Heart left ventricle (tissue), 16 donors: ENCODE measurements around the gene FHL1. TPM values are rescaled to one million over a fixed set of nuclear protein-coding genes. Genes with fewer than 3 reads are reported as not detected.

Source experiments
- ATAC-seq, 4 donors: fragments of 200-7000 bp; cut with Tn5 transposase; one replicate each; pipeline ENCODE4 v1.9.1; 2020 to 2022; ENCODE audit warnings: moderate library complexity in 4 of 4, mild to moderate bottlenecking in 3 of 4, moderate number of reproducible peaks in 1 of 4
- DNase-seq, 5 donors: peaks; one replicate each; pipeline ENCODE4 v3.0.0-alpha.2; 2020
- H3K27ac ChIP-seq, 12 donors: fragments of 200-600 bp; sonication (generic) in 4 of 12; one replicate each; pipeline versions ENCODE4 v1.5.0 to v1.8.0; 2016 to 2022; ENCODE audit warnings: mild to moderate bottlenecking in 2 of 12
- H3K27me3 ChIP-seq, 9 donors: fragments of 200-600 bp; sonication (generic) in 2 of 9; one replicate each; pipeline versions ENCODE4 v1.5.1 to v1.8.0; 2016 to 2022; ENCODE audit warnings: mild to moderate bottlenecking in 3 of 9
- H3K36me3 ChIP-seq, 9 donors: fragments of 200-600 bp; sonication (generic) in 2 of 9; one replicate each; pipeline versions ENCODE4 v1.5.0 to v1.8.0; 2018 to 2022; ENCODE audit warnings: mild to moderate bottlenecking in 2 of 9
- H3K4me1 ChIP-seq, 12 donors: fragments of 200-600 bp; sonication (generic) in 4 of 12; one replicate each; pipeline versions ENCODE4 v1.5.0 to v1.8.0; 2016 to 2022; ENCODE audit warnings: mild to moderate bottlenecking in 3 of 12
- H3K4me3 ChIP-seq, 12 donors: fragments of 200-600 bp; sonication (generic) in 4 of 12; one replicate each; pipeline versions ENCODE4 v1.5.0 to v1.8.0; 2017 to 2022; ENCODE audit warnings: mild to moderate bottlenecking in 9 of 12, moderate library complexity in 4 of 12
- H3K9me3 ChIP-seq, 12 donors: fragments of 200-600 bp; sonication (generic) in 4 of 12; one replicate each; pipeline versions ENCODE4 v1.5.0 to v1.8.0; 2016 to 2022; ENCODE audit warnings: mild to moderate bottlenecking in 1 of 12
- CTCF ChIP-seq, 12 donors: fragments of 200-600 bp; sonication (generic) in 4 of 12; IDR thresholded peaks; one replicate each; pipeline versions ENCODE4 v1.5.0 to v1.8.0; 2018 to 2022; ENCODE audit warnings: antibody characterized with exemption in 12 of 12, mild to moderate bottlenecking in 5 of 12
- POLR2A ChIP-seq, 2 donors: fragments of 450-650 bp; IDR thresholded peaks; one replicate each; pipeline ENCODE4 v1.6.1; 2017; ENCODE audit warnings: antibody characterized with exemption in 2 of 2, mild to moderate bottlenecking in 2 of 2, moderate library complexity in 2 of 2
- WGBS, 4 donors: extraction: QIAGEN DNeasy Blood & Tissue Kit in 2 of 4; methylation state at CpG; one replicate each; pipeline versions ENCODE4 v1.1.5 to v1.1.7; 2013 to 2018; 5-methylcytosine and 5-hydroxymethylcytosine counted together
- intact Hi-C, 10 donors: fragments of 100-400 bp; cut with DNase I; formaldehyde crosslinking; loops; one replicate each; pipeline versions ENCODE4 v1.11.1 to v1.14.2; 2022
- polyA plus RNA-seq, 2 donors: library from polyadenylated mRNA; stranded (reverse); fragments of 200-250 nt; gene quantifications; one replicate each; pipeline ENCODE4 v1.2.3, GENCODE V29; 2013
- total RNA-seq, 9 donors: library from RNA; depleted of rRNA in 2 of 9; stranded (reverse); fragments of >200 nt in 2 of 9; fragmentation: NEBNext Ultra II Directional in 3 of 9; extraction: Animal tissue kit (Norgen Biotek cat#: 25700) in 3 of 9; gene quantifications; one replicate each; pipeline versions ENCODE4 v1.1.0 to v1.2.4, GENCODE V29; 2016 to 2023
- donor health status: ischemic (EF 13 %, LVEDD 7.1; RV severe dilation, severe dysfunction).
- donor health status: healthy with polysubstance abuse.
- donor health status: DM: no; HTN: yes; CAD: no.
- donor health status: DM: no; HTN: no; CAD: no.
- donor health status: ischemic (EF 25% LVEDD 6.9; RV normal size, moderate dysfunction).
- donor health status: ischemic (EF 25% LVEDD 5.7; RV mildly dilated, moderate dysfunction).
- donor health status: healthy.
- donor health status: DM: yes; HTN: yes; CAD: no.
- donor health status: ischemic (EF 35%, LVEDD 5.7; RV mildly dilated, moderate dysfunction).
- donor health status: nonischemic (EF 11% LVEDD 7.7; RV severe dilation, severe dysfunction).
- donor health status: DM: yes; HTN: yes; CAD: no.
- donor health status: PGD.
- donor health status: ischemic (EF 29% LVEDD 5.4; RV normal size, mild dysfunction).
- donor health status: nonischemic (EF 23%, LVEDD 6.1; RV moderate dilation, normal function).

Gene FHL1
- total and polyA plus RNA-seq, 11 donors, result 1,119 to 4,800 (median 2,127) TPM

DNA sequence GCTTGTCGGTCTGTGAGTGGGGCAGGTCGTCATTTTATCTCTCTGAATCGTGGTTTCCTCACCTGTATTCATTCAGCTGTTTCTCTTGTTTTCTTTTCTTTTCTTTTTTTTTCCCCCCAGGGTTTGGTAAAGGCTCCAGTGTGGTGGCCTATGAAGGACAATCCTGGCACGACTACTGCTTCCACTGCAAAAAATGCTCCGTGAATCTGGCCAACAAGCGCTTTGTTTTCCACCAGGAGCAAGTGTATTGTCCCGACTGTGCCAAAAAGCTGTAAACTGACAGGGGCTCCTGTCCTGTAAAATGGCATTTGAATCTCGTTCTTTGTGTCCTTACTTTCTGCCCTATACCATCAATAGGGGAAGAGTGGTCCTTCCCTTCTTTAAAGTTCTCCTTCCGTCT lies 62.4 kb downstream of the FHL1 start:
- no peak for DNase-seq
- peaks cover 0 to 54% (median 31%) of the 10 kb centered on the region in 9 donors for H3K36me3 ChIP-seq
- H3K9me3 ChIP-seq, result no peaks in the 10 kb centered on the region
- intact Hi-C loops, result loop anchor here in 8 of 10 donors (2.0 to 10.0 kb wide), 10 partner anchors 37 to 182 kb away; partner anchors contain the start of gene MAP7D3 (in 1 of the 8)
- no peak for TF ChIP-seq CTCF (IDR thresholded peaks at IDR 0.05)
- TF ChIP-seq POLR2A (IDR thresholded peaks at IDR 0.05), result no peak
- H3K4me3 ChIP-seq, result no peak overlapping the region
- H3K4me1 ChIP-seq, result peaks cover 0 to 69% (median 19%) of the 10 kb centered on the region in 12 donors
- 40 to 46% (median 41%) methylated on average over 9 of the region's 9 CpGs for WGBS, 4 donors
- H3K27me3 ChIP-seq, result peaks cover 0 to 3% (median 0%) of the 10 kb centered on the region in 9 donors
- peak overlapping the region in 9 of 12 donors; percentile 13 to 88 (median 67) for H3K27ac ChIP-seq
- no peak for ATAC-seq

- Histone ChIP-seq H3K9me3 (no peaks in the 10 kb centered on the region), H3K27me3 (peaks cover 0 to 3% (median 0%) of the 10 kb centered on the region in 9 donors), H3K4me1 (peaks cover 0 to 64% (median 18%) of the 10 kb centered on the region in 12 donors), H3K4me3 (no peak overlapping the region), H3K27ac (peak overlapping the region in 5 of 12 donors; percentile 15 to 88 (median 65)), H3K36me3 (peaks cover 0 to 54% (median 31%) of the 10 kb centered on the region in 9 donors)
- TF ChIP-seq CTCF (IDR thresholded peaks at IDR 0.05), result no peak
- TF ChIP-seq POLR2A (IDR thresholded peaks at IDR 0.05), result no peak
- intact Hi-C loops, result loop anchor here in 5 of 10 donors (2.0 to 10.0 kb wide), 4 partner anchors 42 to 183 kb away; partner anchors contain the start of gene MAP7D3 (in 1 of the 5)
- 39 to 64% (median 49%) methylated on average over 7 of the region's 7 CpGs for WGBS, 4 donors
- ATAC-seq (no peak), DNase-seq (no peak)
Observed at GRCh38 chrX:136210243-136210642, 62.9 kb downstream of the FHL1 start.

- no peaks in the 10 kb centered on the region for H3K9me3 ChIP-seq
- no peak for TF ChIP-seq POLR2A (IDR thresholded peaks at IDR 0.05)
- TF ChIP-seq CTCF (IDR thresholded peaks at IDR 0.05), result no peak
- DNase-seq, result peak in 2 of 5 donors; percentile 44 to 58
- no peak overlapping the region for H3K4me3 ChIP-seq
- peaks cover 0 to 3% (median 0%) of the 10 kb centered on the region in 9 donors for H3K27me3 ChIP-seq
- peak overlapping the region in 5 of 12 donors; percentile 15 to 88 (median 65) for H3K27ac ChIP-seq
- H3K36me3 ChIP-seq, result peaks cover 0 to 54% (median 31%) of the 10 kb centered on the region in 9 donors
- 41 to 61% (median 54%) methylated on average over 5 of the region's 5 CpGs for WGBS, 4 donors
- ATAC-seq, result no peak
- peaks cover 0 to 58% (median 13%) of the 10 kb centered on the region in 12 donors for H3K4me1 ChIP-seq
- intact Hi-C loops, result loop anchor here in 5 of 10 donors (2.0 to 10.0 kb wide), 4 partner anchors 41 to 184 kb away; partner anchors contain the start of gene MAP7D3 (in 1 of the 5)
Observed at GRCh38 chrX:136210806-136211205, 63.5 kb downstream of the FHL1 start.

DNA sequence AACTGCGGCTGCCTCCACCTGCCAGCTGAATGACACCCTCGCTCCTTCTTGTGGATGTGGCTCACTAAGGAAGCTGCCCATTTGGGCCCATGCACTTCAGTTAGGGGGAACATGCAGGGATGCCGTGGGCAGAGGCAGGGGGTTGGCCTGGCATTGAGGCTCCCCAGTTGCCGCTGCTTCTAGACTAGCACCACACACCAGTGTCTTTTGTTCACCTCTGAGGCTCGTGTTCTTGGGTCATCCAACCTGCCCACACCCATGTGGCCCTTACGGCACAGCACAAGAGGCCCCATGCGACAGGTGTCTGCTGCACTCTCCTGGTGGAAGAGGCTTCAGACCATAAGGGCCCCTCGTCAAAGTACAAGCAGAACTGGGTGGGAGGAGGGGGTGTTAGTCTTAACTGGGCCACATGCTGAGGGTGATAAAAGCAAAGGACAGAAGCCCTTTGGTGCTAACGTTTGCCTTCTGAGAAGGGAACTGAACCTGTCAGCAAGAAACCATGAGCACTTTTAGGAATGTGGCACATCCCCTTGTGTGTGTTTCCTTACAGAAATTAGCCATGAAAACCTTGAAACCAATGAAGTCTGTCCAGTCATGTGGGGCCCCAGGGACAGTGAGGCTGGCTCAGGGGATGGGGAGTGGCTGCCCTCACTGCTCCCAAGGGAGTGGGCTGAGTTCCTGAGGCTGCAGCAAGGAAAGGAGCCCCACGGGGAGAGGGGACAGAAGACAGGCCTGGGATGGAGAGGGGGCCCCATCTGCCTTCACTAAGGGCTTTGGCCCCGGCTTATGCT lies 64.6 kb downstream of the FHL1 start:
- Histone ChIP-seq H3K36me3 (peaks cover 0 to 51% (median 22%) of the 10 kb centered on the region in 9 donors), H3K4me1 (peaks cover 0 to 46% (median 5%) of the 10 kb centered on the region in 12 donors), H3K9me3 (no peaks in the 10 kb centered on the region), H3K27ac (peak overlapping the region in 5 of 12 donors; percentile 34 to 88 (median 67)), H3K4me3 (no peak overlapping the region), H3K27me3 (peaks cover 0 to 5% (median 0%) of the 10 kb centered on the region in 9 donors)
- TF ChIP-seq CTCF (IDR thresholded peaks at IDR 0.05) (no peak), POLR2A (IDR thresholded peaks at IDR 0.05) (no peak)
- DNase-seq (peak in 1 of 5 donors; percentile 45), ATAC-seq (peak; percentile 35 to 56 (median 44))
- intact Hi-C loops, result loop anchor here in 6 of 10 donors (2.0 to 10.0 kb wide), 4 partner anchors 40 to 185 kb away; partner anchors contain the start of gene MAP7D3 (in 1 of the 6)
- WGBS, 4 donors, result 58 to 67% (median 64%) methylated on average over 10 to 11 of the region's 11 CpGs
